H1 (cell line): ENCODE measurements around the gene MROH2A. TPM values are rescaled to one million over a fixed set of nuclear protein-coding genes. Genes with fewer than 3 reads are reported as not detected.
A peak's percentile ranks its signal among the peaks of the same experiment; 100 is the strongest.

ENCODE experiments used
- CTCF ChIA-PET: fragments of 300-600 bp; sonication (Branson Sonifier 250); formaldehyde crosslinking; loops from one replicate; lab custom pipeline; 2021; ENCODE audit not compliant: partially characterized antibody; lab: Charles Lee
- POLR2A ChIA-PET: fragments of 300-600 bp; sonication (Branson Sonifier 250); formaldehyde crosslinking; loops from one replicate; lab custom pipeline; 2021; ENCODE audit warnings: inconsistent platforms; ENCODE audit not compliant: partially characterized antibody; lab: Charles Lee
- DNase-seq, 2 experiments: peaks; one replicate each; pipeline versions ENCODE4 v3.0.0 to v3.0.0-alpha.2; 2010 to 2022; ENCODE audit warnings: low spot score in 2 of 2, low read depth in 1 of 2, mixed read lengths in 1 of 2
- FAIRE-seq: peaks from 2 replicates; lab custom pipeline; 2011; peaks lifted over from hg19 to GRCh38; lab: Jason Lieb, UNC
- H2AFZ ChIP-seq: 2 replicates; pipeline ENCODE4 v1.8.1; 2012; ENCODE audit warnings: low read length, inconsistent platforms
- H2AK5ac ChIP-seq: 2 replicates; pipeline ENCODE4 v1.6.1; 2013; ENCODE audit warnings: low read depth, low read length
- H2BK120ac ChIP-seq: replicated peaks from 2 replicates; pipeline ENCODE3; 2013; ENCODE audit warnings: low read depth, low read length, inconsistent platforms
- H2BK12ac ChIP-seq: 2 replicates; pipeline ENCODE4 v1.6.1; 2013; ENCODE audit warnings: low read depth, low read length
- H2BK15ac ChIP-seq: 2 replicates; pipeline ENCODE4 v1.6.1; 2013; ENCODE audit warnings: low read length
- H2BK20ac ChIP-seq: 2 replicates; pipeline ENCODE4 v1.6.1; 2013; ENCODE audit warnings: low read length
- H2BK5ac ChIP-seq: 2 replicates; pipeline ENCODE4 v1.6.1; 2013; ENCODE audit warnings: low read depth, low read length
- H3K14ac ChIP-seq: 2 replicates; pipeline ENCODE4 v1.6.1; 2013; ENCODE audit warnings: inconsistent platforms; ENCODE audit not compliant: insufficient read length
- H3K18ac ChIP-seq: 2 replicates; pipeline ENCODE4 v1.6.1; 2013; ENCODE audit warnings: low read length; ENCODE audit errors: extremely low read depth
- H3K23ac ChIP-seq: 2 replicates; pipeline ENCODE4 v1.6.1; 2013; ENCODE audit warnings: inconsistent platforms; ENCODE audit not compliant: insufficient read length
- H3K23me2 ChIP-seq: 2 replicates; pipeline ENCODE4 v1.6.1; 2013; ENCODE audit warnings: low read depth, low read length
- H3K27ac ChIP-seq: 2 replicates; pipeline ENCODE4 v1.6.1; 2011; ENCODE audit warnings: low read depth, low read length, inconsistent platforms
- H3K27me3 ChIP-seq, 4 experiments: replicated peaks in 1 of 4; 1 replicate in 1 of 4; 2 replicates in 3 of 4; pipeline versions ENCODE4 v1.6.1 to v1.8.1; 2011 to 2013; ENCODE audit warnings: low read length in 3 of 4, mild to moderate bottlenecking in 3 of 4, inconsistent platforms in 2 of 4, mixed read lengths in 2 of 4, moderate library complexity in 1 of 4; ENCODE audit not compliant: control insufficient read depth in 3 of 4, insufficient read depth in 3 of 4; ENCODE audit errors: extremely low read depth in 1 of 4
- H3K36me3 ChIP-seq, 4 experiments: 2 replicates each; pipeline versions ENCODE4 v1.6.1 to v1.8.1; 2011 to 2013; ENCODE audit warnings: mild to moderate bottlenecking in 4 of 4, low read length in 3 of 4, moderate library complexity in 2 of 4, control low read depth in 1 of 4, inconsistent platforms in 1 of 4; ENCODE audit not compliant: insufficient read depth in 4 of 4, control insufficient read depth in 2 of 4
- H3K4ac ChIP-seq: replicated peaks from 2 replicates; pipeline ENCODE3; 2013; ENCODE audit warnings: low read length, low read depth, mixed read lengths, inconsistent platforms; ENCODE audit not compliant: insufficient read length
- H3K4me1 ChIP-seq, 4 experiments: replicated peaks in 1 of 4; 1 replicate in 1 of 4; 2 replicates in 3 of 4; pipeline versions ENCODE4 v1.6.1 to v1.8.1; 2011 to 2013; ENCODE audit warnings: low read length in 3 of 4, inconsistent platforms in 2 of 4, mixed read lengths in 1 of 4; ENCODE audit not compliant: insufficient read depth in 4 of 4, control insufficient read depth in 3 of 4
- H3K4me2 ChIP-seq, 2 experiments: 2 replicates each; pipeline versions ENCODE4 v1.6.1 to v1.8.1; 2011 to 2013; ENCODE audit warnings: low read depth in 2 of 2, low read length in 2 of 2, control low read depth in 1 of 2, inconsistent platforms in 1 of 2, mild to moderate bottlenecking in 1 of 2; ENCODE audit not compliant: insufficient read depth in 1 of 2
- H3K4me3 ChIP-seq, 4 experiments: fragments of 200-600, 300-600 bp in 1 of 4; sonication (generic), shearing (Covaris generic), sonication (Bioruptor Twin) in 1 of 4; 2 replicates each; pipeline versions ENCODE4 v1.5.1 to v1.8.1; 2011 to 2016; ENCODE audit warnings: low read length in 4 of 4, low read depth in 3 of 4, control low read depth in 2 of 4, inconsistent platforms in 2 of 4, mild to moderate bottlenecking in 2 of 4, mixed read lengths in 1 of 4, moderate library complexity in 1 of 4; ENCODE audit not compliant: insufficient read depth in 2 of 4; ENCODE audit errors: extremely low read depth in 1 of 4
- H3K56ac ChIP-seq: replicated peaks from 2 replicates; pipeline ENCODE3; 2013; ENCODE audit warnings: low read depth, mild to moderate bottlenecking, mixed read lengths, low read length, inconsistent platforms; ENCODE audit not compliant: insufficient read length
- H3K79me1 ChIP-seq: 2 replicates; pipeline ENCODE4 v1.6.1; 2013; ENCODE audit warnings: low read depth, low read length, control low read depth
- H3K79me2 ChIP-seq, 2 experiments: 2 replicates each; pipeline versions ENCODE4 v1.6.1 to v1.8.1; 2012 to 2013; ENCODE audit warnings: low read length in 2 of 2, mild to moderate bottlenecking in 2 of 2, inconsistent platforms in 1 of 2; ENCODE audit not compliant: insufficient read depth in 2 of 2, control insufficient read depth in 1 of 2
- H3K9ac ChIP-seq, 4 experiments: replicated peaks in 1 of 4; 1 replicate in 1 of 4; 2 replicates in 3 of 4; pipeline versions ENCODE4 v1.6.1 to v1.8.1; 2011 to 2013; ENCODE audit warnings: low read depth in 3 of 4, low read length in 3 of 4, control low read depth in 2 of 4, mild to moderate bottlenecking in 2 of 4, moderate library complexity in 2 of 4, inconsistent platforms in 1 of 4; ENCODE audit errors: extremely low read depth in 1 of 4
- H3K9me3 ChIP-seq, 2 experiments: 2 replicates each; pipeline versions ENCODE4 v1.6.1 to v1.8.1; 2012 to 2013; ENCODE audit warnings: mild to moderate bottlenecking in 2 of 2, moderate library complexity in 2 of 2, control low read depth in 1 of 2, inconsistent platforms in 1 of 2, low read depth in 1 of 2, low read length in 1 of 2, mixed read lengths in 1 of 2; ENCODE audit not compliant: insufficient read depth in 2 of 2
- H4K20me1 ChIP-seq, 2 experiments: replicated peaks in 1 of 2; 2 replicates each; pipeline versions ENCODE3 to v1.8.1; 2011 to 2013; ENCODE audit warnings: inconsistent platforms in 2 of 2, low read length in 2 of 2, mild to moderate bottlenecking in 1 of 2; ENCODE audit not compliant: insufficient read depth in 2 of 2, control insufficient read depth in 1 of 2
- H4K5ac ChIP-seq: 2 replicates; pipeline ENCODE4 v1.6.1; 2013; ENCODE audit warnings: low read length, low read depth, mixed read lengths, inconsistent platforms; ENCODE audit not compliant: insufficient read length
- H4K8ac ChIP-seq: 2 replicates; pipeline ENCODE4 v1.8.0; 2013; ENCODE audit warnings: mild to moderate bottlenecking, moderate library complexity, low read length, inconsistent platforms; ENCODE audit not compliant: insufficient read depth; ENCODE audit errors: extremely low read depth
- H4K91ac ChIP-seq: replicated peaks from 2 replicates; pipeline ENCODE3; 2013; ENCODE audit warnings: low read length, mixed read lengths, inconsistent platforms; ENCODE audit not compliant: insufficient read length
- BRCA1 ChIP-seq: IDR thresholded peaks from 2 replicates; pipeline ENCODE4 v1.6.1; 2012; ENCODE audit warnings: low read depth, low read length, improper control_type of control experiment
- CTBP2 ChIP-seq: IDR thresholded peaks from 2 replicates; pipeline ENCODE4 v1.7.0; 2011; ENCODE audit warnings: borderline replicate concordance, mild to moderate bottlenecking, moderate library complexity, mixed read lengths, low read length; ENCODE audit not compliant: insufficient read depth, insufficient read length
- POU5F1 ChIP-seq: IDR thresholded peaks from 2 replicates; pipeline ENCODE4 v1.6.1; 2011; ENCODE audit warnings: low read depth, mild to moderate bottlenecking, low read length, moderate library complexity
- RBBP5 ChIP-seq: IDR thresholded peaks from 2 replicates; pipeline ENCODE4 v1.7.1; 2012; ENCODE audit warnings: low read depth, mild to moderate bottlenecking, inconsistent platforms, low read length, moderate library complexity, borderline replicate concordance
- SAP30 ChIP-seq: fragments of 300-600 bp; sonication (generic); IDR thresholded peaks from 2 replicates; pipeline ENCODE4 v1.7.1; 2012; ENCODE audit warnings: low read length, moderate library complexity, mild to moderate bottlenecking, inconsistent platforms; ENCODE audit not compliant: insufficient read depth, insufficient replicate concordance
- WGBS, 2 experiments: shearing (Covaris generic) in 1 of 2; methylation state at CpG; one replicate each; pipeline versions ENCODE4 v1.1.6 to v1.1.7; 2013 to 2015; ENCODE audit warnings: low lambda C conversion rate in 2 of 2, mixed read lengths in 2 of 2, inconsistent platforms in 1 of 2, low coverage in 1 of 2, missing lambda C conversion rate in 1 of 2; ENCODE audit not compliant: insufficient replicate concordance in 2 of 2, insufficient coverage in 1 of 2, insufficient read length in 1 of 2; ENCODE audit errors: extremely low coverage in 1 of 2, missing lambda C conversion rate in 1 of 2; 5-methylcytosine and 5-hydroxymethylcytosine counted together
- polyA plus RNA-seq, 7 experiments: library from polyadenylated mRNA; depleted of rRNA in 3 of 7; stranded (reverse) in 5 of 7; unstranded in 2 of 7; fragments of >200 nt in 5 of 7; fragments of 200-250 nt in 2 of 7; gene quantifications; 1 replicate in 5 of 7; 2 replicates in 1 of 7; 4 replicates in 1 of 7; pipeline versions ENCODE4 v1.2.1 to v1.2.3, GENCODE V29; 2011 to 2013; ENCODE audit warnings: missing spikeins in 2 of 7, mixed read lengths in 2 of 7
- total RNA-seq: library from RNA; stranded (reverse); fragmentation: NEBNext Ultra II Directional; extraction: Animal tissue kit (Norgen Biotek cat#: 25700); gene quantifications from 2 replicates; pipeline ENCODE4 v1.2.1, GENCODE V29; 2021
- TF ChIP-seq, protein P1 (sequence below): IDR thresholded peaks from 2 replicates; pipeline ENCODE4 v1.6.1; 2011; ENCODE audit warnings: low read length, improper control_type of control experiment
- TF ChIP-seq, protein P2 (sequence below): IDR thresholded peaks from 2 replicates; pipeline ENCODE4 v1.6.1; 2012; ENCODE audit warnings: low read length, inconsistent platforms

MROH2A gene
- total and polyA plus RNA-seq, 2 of the 8 experiments (the other 6 are each of a cell fraction or from before 2014, with no cell fraction given): not detected

DNA sequence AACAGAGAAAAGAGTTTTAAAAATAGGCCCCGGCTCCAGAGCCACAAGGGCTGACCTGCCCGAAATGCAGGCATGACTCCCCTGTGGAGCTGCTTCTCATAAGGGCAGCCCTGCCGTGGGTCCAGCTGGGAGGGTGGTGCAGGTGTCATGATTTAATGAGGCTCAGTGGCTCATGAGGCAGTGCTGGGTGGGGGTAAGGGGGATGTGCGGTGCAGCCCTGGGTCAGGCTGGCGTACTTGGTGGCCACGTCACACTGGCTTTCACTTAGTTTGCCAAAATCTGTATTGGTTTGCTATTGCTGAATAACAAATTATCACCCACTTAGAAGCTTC is 42.6 kb downstream of the MROH2A start:
- no peak overlapping the region for H3K23ac ChIP-seq
- H4K91ac ChIP-seq: no peak overlapping the region
- H4K20me1 ChIP-seq: no peaks in the 10 kb centered on the region
- 94% methylated on average over 6 of the region's 6 CpGs; no CpG with 5 or more reads in 1 of the 2 experiments for WGBS, 2 experiments
- no peak for DNase-seq
- TF ChIP-seq RBBP5 (no peak), CTBP2 (no peak), POU5F1 (no peak), BRCA1 (no peak), SAP30 (no peak)
- TF ChIP-seq, protein P1, sequence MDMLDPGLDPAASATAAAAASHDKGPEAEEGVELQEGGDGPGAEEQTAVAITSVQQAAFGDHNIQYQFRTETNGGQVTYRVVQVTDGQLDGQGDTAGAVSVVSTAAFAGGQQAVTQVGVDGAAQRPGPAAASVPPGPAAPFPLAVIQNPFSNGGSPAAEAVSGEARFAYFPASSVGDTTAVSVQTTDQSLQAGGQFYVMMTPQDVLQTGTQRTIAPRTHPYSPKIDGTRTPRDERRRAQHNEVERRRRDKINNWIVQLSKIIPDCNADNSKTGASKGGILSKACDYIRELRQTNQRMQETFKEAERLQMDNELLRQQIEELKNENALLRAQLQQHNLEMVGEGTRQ: no peak
- TF ChIP-seq, protein P2, sequence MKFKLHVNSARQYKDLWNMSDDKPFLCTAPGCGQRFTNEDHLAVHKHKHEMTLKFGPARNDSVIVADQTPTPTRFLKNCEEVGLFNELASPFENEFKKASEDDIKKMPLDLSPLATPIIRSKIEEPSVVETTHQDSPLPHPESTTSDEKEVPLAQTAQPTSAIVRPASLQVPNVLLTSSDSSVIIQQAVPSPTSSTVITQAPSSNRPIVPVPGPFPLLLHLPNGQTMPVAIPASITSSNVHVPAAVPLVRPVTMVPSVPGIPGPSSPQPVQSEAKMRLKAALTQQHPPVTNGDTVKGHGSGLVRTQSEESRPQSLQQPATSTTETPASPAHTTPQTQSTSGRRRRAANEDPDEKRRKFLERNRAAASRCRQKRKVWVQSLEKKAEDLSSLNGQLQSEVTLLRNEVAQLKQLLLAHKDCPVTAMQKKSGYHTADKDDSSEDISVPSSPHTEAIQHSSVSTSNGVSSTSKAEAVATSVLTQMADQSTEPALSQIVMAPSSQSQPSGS: no peak
- H3K9ac ChIP-seq: no peak overlapping the region
- H2BK20ac ChIP-seq: no peak overlapping the region
- H3K18ac ChIP-seq: no peak overlapping the region
- no peaks in the 10 kb centered on the region for H3K23me2 ChIP-seq
- FAIRE-seq: no peak
- no peak overlapping the region for H3K56ac ChIP-seq
- H2BK15ac ChIP-seq: no peak overlapping the region
- H2BK120ac ChIP-seq: no peak overlapping the region
- no peaks in the 10 kb centered on the region for H3K27me3 ChIP-seq
- no peak overlapping the region for H2AFZ ChIP-seq
- no peak overlapping the region for H2BK5ac ChIP-seq
- no peak overlapping the region for H4K5ac ChIP-seq
- no peaks in the 10 kb centered on the region for H3K79me2 ChIP-seq
- no peaks in the 10 kb centered on the region for H3K36me3 ChIP-seq
- no peak overlapping the region for H2BK12ac ChIP-seq
- ChIA-PET CTCF (interaction anchor here (0.7 to 1.2 kb wide), 5 partner anchors 12 to 518 kb away, joined by 3 to 4 read pairs (median 3); no protein-coding TSS in a partner anchor), POLR2A (no interaction called here)
- H4K8ac ChIP-seq: peak overlapping the region; percentile 51; the same call in 1 of the 2 replicates
- no peak overlapping the region for H3K4me3 ChIP-seq
- H3K4ac ChIP-seq: no peak overlapping the region
- H3K14ac ChIP-seq: no peak overlapping the region
- no peaks in the 10 kb centered on the region for H3K9me3 ChIP-seq
- H2AK5ac ChIP-seq: no peak overlapping the region
- no peak overlapping the region for H3K4me2 ChIP-seq
- no peak overlapping the region for H3K27ac ChIP-seq
- no peaks in the 10 kb centered on the region for H3K79me1 ChIP-seq
- H3K4me1 ChIP-seq: no peaks in the 10 kb centered on the region
